ENCODE measurements around the gene VAV2. TPM values are rescaled to one million over a fixed set of nuclear protein-coding genes. Genes with fewer than 3 reads are reported as not detected.

The VAV2 gene
- total RNA-seq, 1 donor = 13.4 TPM

DNA sequence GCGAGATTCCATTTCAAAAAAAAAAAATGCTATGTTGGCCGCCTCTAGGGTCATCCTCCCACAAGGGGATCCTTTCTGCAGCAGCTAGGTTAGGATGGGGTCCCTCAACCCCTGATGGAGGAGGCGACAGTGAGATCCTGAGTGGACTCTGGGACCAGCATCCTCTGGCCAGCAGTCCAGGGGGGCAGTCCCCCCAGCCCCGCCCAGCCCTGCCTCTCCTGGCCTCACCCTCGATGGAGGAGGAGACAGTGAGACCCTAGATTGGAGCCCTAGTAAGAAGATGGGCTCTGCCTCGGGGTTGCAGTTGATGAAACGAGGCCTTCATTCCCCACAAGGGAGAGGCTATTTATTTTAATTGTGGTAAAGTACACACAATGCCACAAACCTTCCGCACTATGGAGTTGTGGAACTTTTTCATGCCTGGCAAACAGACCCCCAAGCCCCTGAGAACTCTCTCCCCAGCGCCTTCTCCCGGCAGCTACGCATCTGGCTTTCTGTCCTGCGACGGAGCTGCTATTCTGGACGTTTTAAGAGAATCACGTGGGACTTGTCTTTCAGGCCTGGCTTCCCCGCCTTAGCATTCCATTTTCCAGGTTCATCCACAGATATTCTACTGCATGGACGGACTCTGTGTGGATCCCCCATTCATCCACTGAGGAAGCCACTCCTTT, 15.8 kb downstream of the VAV2 start:
- TF ChIP-seq, protein P1, sequence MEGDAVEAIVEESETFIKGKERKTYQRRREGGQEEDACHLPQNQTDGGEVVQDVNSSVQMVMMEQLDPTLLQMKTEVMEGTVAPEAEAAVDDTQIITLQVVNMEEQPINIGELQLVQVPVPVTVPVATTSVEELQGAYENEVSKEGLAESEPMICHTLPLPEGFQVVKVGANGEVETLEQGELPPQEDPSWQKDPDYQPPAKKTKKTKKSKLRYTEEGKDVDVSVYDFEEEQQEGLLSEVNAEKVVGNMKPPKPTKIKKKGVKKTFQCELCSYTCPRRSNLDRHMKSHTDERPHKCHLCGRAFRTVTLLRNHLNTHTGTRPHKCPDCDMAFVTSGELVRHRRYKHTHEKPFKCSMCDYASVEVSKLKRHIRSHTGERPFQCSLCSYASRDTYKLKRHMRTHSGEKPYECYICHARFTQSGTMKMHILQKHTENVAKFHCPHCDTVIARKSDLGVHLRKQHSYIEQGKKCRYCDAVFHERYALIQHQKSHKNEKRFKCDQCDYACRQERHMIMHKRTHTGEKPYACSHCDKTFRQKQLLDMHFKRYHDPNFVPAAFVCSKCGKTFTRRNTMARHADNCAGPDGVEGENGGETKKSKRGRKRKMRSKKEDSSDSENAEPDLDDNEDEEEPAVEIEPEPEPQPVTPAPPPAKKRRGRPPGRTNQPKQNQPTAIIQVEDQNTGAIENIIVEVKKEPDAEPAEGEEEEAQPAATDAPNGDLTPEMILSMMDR (IDR thresholded peaks at IDR 0.05; ENCODE audit: insufficient read depth, low read depth, low read length) = no peak

DNA sequence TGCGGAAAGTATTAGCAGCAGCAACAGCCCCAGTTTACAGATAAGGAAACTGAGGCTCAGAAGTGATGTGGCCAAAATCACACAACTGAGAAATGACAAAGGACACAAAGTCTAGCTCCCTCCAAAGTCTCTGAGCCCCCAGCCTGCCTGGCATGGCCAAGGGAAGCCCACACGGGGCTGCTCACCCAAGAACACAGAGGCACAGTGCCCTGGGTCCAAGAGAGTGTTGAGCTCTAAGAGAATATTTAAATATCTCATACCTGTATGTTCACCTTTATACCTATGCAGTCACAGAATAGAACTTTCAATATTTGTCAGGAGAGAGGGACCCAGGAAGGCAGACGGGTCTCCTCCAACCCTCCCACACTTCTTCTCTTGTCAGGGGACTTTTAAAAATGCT, 16.6 kb downstream of the VAV2 start:
- no peak overlapping the region for H3K4me3 ChIP-seq (ENCODE audit: low read depth, low read length)
- TF ChIP-seq, protein P1 (IDR thresholded peaks at IDR 0.05; ENCODE audit: insufficient read depth, low read depth, low read length) = no peak
- no peak for DNase-seq (ENCODE audit: low read depth)

More for the DNA sequence above, 15.8 kb downstream of the VAV2 start:
- no peak overlapping the region for H3K4me3 ChIP-seq (ENCODE audit: low read depth, low read length)
- DNase-seq (ENCODE audit: low read depth) = no peak

GRCh38 chr9:133974631-133975341, 17.3 kb downstream of the VAV2 start:
- no peak for DNase-seq (ENCODE audit: low read depth)
- H3K4me3 ChIP-seq (ENCODE audit: low read depth, low read length) = no peak overlapping the region
- TF ChIP-seq, protein P1 (IDR thresholded peaks at IDR 0.05; ENCODE audit: insufficient read depth, low read depth, low read length) = no peak

- TF ChIP-seq, protein P1 (IDR thresholded peaks at IDR 0.05; ENCODE audit: insufficient read depth, low read depth, low read length) = no peak
- no peak for DNase-seq (ENCODE audit: low read depth)
These were observed 18.1 kb downstream of the VAV2 start for GRCh38 chr9:133973791-133974630.

DNA sequence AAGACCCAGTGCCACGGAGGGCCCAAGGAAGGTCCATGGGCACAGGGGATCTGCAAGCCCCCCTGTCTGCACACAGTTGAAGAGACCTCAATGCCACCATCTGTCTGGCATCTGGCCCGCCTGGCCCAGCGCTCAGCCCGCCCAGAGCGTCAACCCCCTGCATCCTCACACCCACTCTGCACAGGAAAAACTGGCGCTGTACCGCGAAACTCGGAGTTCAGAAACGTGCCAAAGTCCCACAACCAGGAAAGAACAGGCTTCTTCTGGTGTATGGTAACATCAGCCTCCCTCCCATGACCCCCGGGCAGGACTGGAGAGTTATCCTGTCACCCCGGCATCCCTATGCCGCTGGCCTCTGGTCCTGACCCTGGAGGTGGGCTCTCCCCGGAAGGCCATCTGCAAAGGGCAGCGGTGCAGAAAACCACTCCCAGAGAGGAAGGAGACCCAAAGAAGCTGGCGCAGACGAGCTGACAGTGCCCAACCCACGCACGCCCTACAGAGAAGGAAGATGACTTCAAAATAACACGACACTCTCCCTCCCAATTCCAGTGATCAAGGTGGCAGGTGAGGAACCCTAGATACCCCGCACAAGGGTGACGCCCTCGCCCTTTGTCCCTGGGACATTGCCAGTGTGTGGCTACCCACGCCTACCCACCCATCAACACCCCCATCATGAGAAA, 18.9 kb downstream of the VAV2 start:
- no peak for DNase-seq (ENCODE audit: low read depth)
- H3K4me3 ChIP-seq (ENCODE audit: low read depth, low read length) = no peak overlapping the region
- TF ChIP-seq, protein P1 (IDR thresholded peaks at IDR 0.05; ENCODE audit: insufficient read depth, low read depth, low read length) = no peak

More at GRCh38 chr9:133973791-133974630, 18.1 kb downstream of the VAV2 start:
- no peak overlapping the region for H3K4me3 ChIP-seq (ENCODE audit: low read depth, low read length)

Measured in fibroblast of villous mesenchyme (primary cell).